IMR-90 (cell line): ENCODE data around the gene AGXT. TPM values are rescaled to one million over a fixed set of nuclear protein-coding genes. Genes with fewer than 3 reads are reported as not detected.

Experiments used
- ATAC-seq: fragments of 200-7000 bp; cut with Tn5 transposase; 2 replicates; pipeline ENCODE4 v1.9.1; 2020; ENCODE audit warnings: low read depth, mild to moderate bottlenecking, moderate library complexity
- BruUV-seq: library from RNA; stranded (reverse); fragments of 400-500 nt; replicated peaks from 2 replicates; lab custom pipeline; 2021; lab: Mats Ljungman, UMichigan
- CTCF ChIA-PET: fragments of 300-600 bp; formaldehyde crosslinking; extraction: SDS; loops from one replicate; lab custom pipeline; 2021; ENCODE audit warnings: antibody characterized with exemption; lab: Yijun Ruan, JAX
- POLR2A ChIA-PET: fragments of 300-600 bp; sonication (Branson Sonifier 250); formaldehyde crosslinking; loops from one replicate; lab custom pipeline; 2022; ENCODE audit warnings: antibody characterized with exemption; ENCODE audit not compliant: unreplicated experiment; lab: Charles Lee
- DNase-seq: peaks from one replicate; pipeline ENCODE4 v3.0.0; 2013
- H2AFZ ChIP-seq: replicated peaks from 2 replicates; pipeline ENCODE3; 2013; ENCODE audit warnings: low read length, mild to moderate bottlenecking; ENCODE audit not compliant: poor library complexity
- H2AK5ac ChIP-seq: 2 replicates; pipeline ENCODE4 v1.6.1; 2013; ENCODE audit warnings: low read depth, low read length, inconsistent platforms
- H2AK9ac ChIP-seq: replicated peaks from 2 replicates; pipeline ENCODE3; 2013; ENCODE audit warnings: mild to moderate bottlenecking, low read depth, low read length, moderate library complexity; ENCODE audit not compliant: poor library complexity
- H2BK120ac ChIP-seq: 2 replicates; pipeline ENCODE4 v1.6.1; 2013; ENCODE audit warnings: low read depth, low read length, inconsistent platforms
- H2BK15ac ChIP-seq: 3 replicates; pipeline ENCODE4 v1.6.1; 2013; ENCODE audit warnings: low read depth, low read length, inconsistent platforms
- H2BK20ac ChIP-seq: 2 replicates; pipeline ENCODE4 v1.6.1; 2013; ENCODE audit warnings: low read depth, mild to moderate bottlenecking, inconsistent platforms, low read length, moderate library complexity
- H2BK5ac ChIP-seq: 2 replicates; pipeline ENCODE4 v1.6.1; 2013; ENCODE audit warnings: mild to moderate bottlenecking, low read depth, low read length, inconsistent platforms; ENCODE audit not compliant: poor library complexity, severe bottlenecking
- H3K14ac ChIP-seq: replicated peaks from 2 replicates; pipeline ENCODE4 v1.6.1; 2013; ENCODE audit warnings: low read depth, low read length, inconsistent platforms
- H3K18ac ChIP-seq: 2 replicates; pipeline ENCODE4 v1.6.1; 2013; ENCODE audit warnings: low read depth, low read length, control low read depth
- H3K23ac ChIP-seq: 2 replicates; pipeline ENCODE4 v1.6.1; 2013; ENCODE audit warnings: low read depth, low read length, inconsistent platforms
- H3K27ac ChIP-seq: 2 replicates; pipeline ENCODE4 v1.5.1; 2013; ENCODE audit warnings: mild to moderate bottlenecking, control low read depth, low read length; ENCODE audit not compliant: insufficient read depth
- H3K27me3 ChIP-seq: 2 replicates; pipeline ENCODE4 v1.6.1; 2013; ENCODE audit warnings: low read length; ENCODE audit not compliant: control insufficient read depth, insufficient read depth
- H3K36me3 ChIP-seq: 2 replicates; pipeline ENCODE4 v1.6.1; 2013; ENCODE audit warnings: low read length, mixed read lengths; ENCODE audit not compliant: control insufficient read depth, insufficient read depth
- H3K4ac ChIP-seq: 2 replicates; pipeline ENCODE4 v1.6.1; 2013; ENCODE audit warnings: low read depth, low read length, inconsistent platforms
- H3K4me1 ChIP-seq: 2 replicates; pipeline ENCODE4 v1.6.1; 2013; ENCODE audit warnings: low read length, mixed read lengths; ENCODE audit not compliant: control insufficient read depth, insufficient read depth
- H3K4me2 ChIP-seq: 2 replicates; pipeline ENCODE4 v1.6.1; 2013; ENCODE audit warnings: low read depth, mild to moderate bottlenecking, control low read depth, low read length, moderate library complexity
- H3K4me3 ChIP-seq: 2 replicates; pipeline ENCODE4 v1.5.1; 2013; ENCODE audit warnings: low read depth, mild to moderate bottlenecking, control low read depth, low read length, moderate library complexity; ENCODE audit not compliant: insufficient read depth
- H3K56ac ChIP-seq: 2 replicates; pipeline ENCODE4 v1.6.1; 2013; ENCODE audit warnings: low read length, inconsistent platforms; ENCODE audit not compliant: insufficient read depth; ENCODE audit errors: extremely low read depth
- H3K79me1 ChIP-seq, 2 experiments: 2 replicates each; pipeline ENCODE4 v1.6.1; 2013; ENCODE audit warnings: low read length in 2 of 2, inconsistent platforms in 1 of 2, low read depth in 1 of 2
- H3K9ac ChIP-seq: 2 replicates; pipeline ENCODE4 v1.6.1; 2013; ENCODE audit warnings: low read depth, low read length, control low read depth
- H3K9me1 ChIP-seq: 2 replicates; pipeline ENCODE4 v1.6.1; 2013; ENCODE audit warnings: low read length, inconsistent platforms; ENCODE audit not compliant: insufficient read depth
- H3K9me3 ChIP-seq: 2 replicates; pipeline ENCODE4 v1.6.1; 2013; ENCODE audit warnings: low read length; ENCODE audit not compliant: control insufficient read depth, insufficient read depth
- H4K20me1 ChIP-seq: 2 replicates; pipeline ENCODE4 v1.6.1; 2013; ENCODE audit warnings: low read length, inconsistent platforms; ENCODE audit not compliant: insufficient read depth
- H4K5ac ChIP-seq: 2 replicates; pipeline ENCODE4 v1.6.1; 2013; ENCODE audit warnings: mild to moderate bottlenecking, low read depth, low read length, control low read depth
- H4K8ac ChIP-seq, 2 experiments: 2 replicates each; pipeline ENCODE4 v1.6.1; 2013; ENCODE audit warnings: low read depth in 2 of 2, low read length in 2 of 2, control low read depth in 1 of 2, inconsistent platforms in 1 of 2
- H4K91ac ChIP-seq: 2 replicates; pipeline ENCODE4 v1.6.1; 2013; ENCODE audit warnings: low read depth, low read length, inconsistent platforms; ENCODE audit not compliant: insufficient read depth
- BHLHE40 ChIP-seq: fragments of 150-350 bp; IDR thresholded peaks from 2 replicates; pipeline ENCODE4 v1.6.1; 2016; ENCODE audit warnings: mild to moderate bottlenecking, low read depth, low read length
- CEBPB ChIP-seq: IDR thresholded peaks from 2 replicates; pipeline ENCODE4 v1.6.1; 2012; ENCODE audit warnings: low read depth, low read length, improper control_type of control experiment
- CHD1 ChIP-seq: IDR thresholded peaks from 2 replicates; pipeline ENCODE4 v1.6.1; 2012; ENCODE audit warnings: low read depth, low read length, improper control_type of control experiment
- FOS ChIP-seq: fragments of 150-350 bp; IDR thresholded peaks from 2 replicates; pipeline ENCODE4 v1.6.1; 2016; ENCODE audit warnings: low read depth, low read length
- MAFK ChIP-seq: IDR thresholded peaks from 2 replicates; pipeline ENCODE4 v1.6.1; 2012; ENCODE audit warnings: low read depth, low read length, improper control_type of control experiment
- MAZ ChIP-seq: IDR thresholded peaks from 2 replicates; pipeline ENCODE4 v1.6.1; 2012; ENCODE audit warnings: low read depth, mild to moderate bottlenecking, low read length, improper control_type of control experiment, moderate library complexity, borderline replicate concordance
- MXI1 ChIP-seq: IDR thresholded peaks from 2 replicates; pipeline ENCODE4 v1.6.1; 2012; ENCODE audit warnings: low read depth, mild to moderate bottlenecking, low read length, moderate library complexity, borderline replicate concordance
- POLR2A ChIP-seq: IDR thresholded peaks from 2 replicates; pipeline ENCODE4 v1.6.1; 2012; ENCODE audit warnings: mild to moderate bottlenecking, low read depth, low read length
- RAD21 ChIP-seq: IDR thresholded peaks from 2 replicates; pipeline ENCODE4 v1.6.1; 2012; ENCODE audit warnings: low read length, improper control_type of control experiment
- RCOR1 ChIP-seq: IDR thresholded peaks from 2 replicates; pipeline ENCODE4 v1.6.1; 2012; ENCODE audit warnings: mild to moderate bottlenecking, low read length, improper control_type of control experiment; ENCODE audit not compliant: insufficient replicate concordance
- RFX5 ChIP-seq: IDR thresholded peaks from 2 replicates; pipeline ENCODE4 v1.8.0; 2012; ENCODE audit warnings: low read depth, mild to moderate bottlenecking, low read length, moderate library complexity
- SMC3 ChIP-seq: fragments of 150-350 bp; IDR thresholded peaks from 2 replicates; pipeline ENCODE4 v1.6.1; 2016; ENCODE audit warnings: low read depth, mild to moderate bottlenecking, antibody characterized with exemption, low read length, moderate library complexity
- USF2 ChIP-seq: fragments of 150-350 bp; IDR thresholded peaks from 2 replicates; pipeline ENCODE4 v1.6.1; 2017; ENCODE audit warnings: mild to moderate bottlenecking, antibody characterized with exemption, low read length, low read depth
- WGBS, 2 experiments: methylation state at CpG; one replicate each; pipeline versions ENCODE4 v1.1.5 to v1.1.7; 2013; ENCODE audit warnings: missing lambda C conversion rate in 2 of 2; ENCODE audit not compliant: insufficient read length in 1 of 2; ENCODE audit errors: extremely low coverage in 2 of 2; 5-methylcytosine and 5-hydroxymethylcytosine counted together
- dilution Hi-C: fragments of 300-500 bp; cut with HindIII; formaldehyde crosslinking; loops from one replicate; pipeline ENCODE4 v1.14.3; 2018; ENCODE audit warnings: low sequenced_read_pairs; ENCODE audit not compliant: unreplicated experiment
- in situ Hi-C: fragments of 300-500 bp; cut with MboI; formaldehyde crosslinking; loops from 3 replicates; pipeline ENCODE4 v1.14.3; 2019; ENCODE audit warnings: low sequenced_read_pairs, inconsistent platforms, mixed read lengths
- intact Hi-C: fragments of 100-400 bp; cut with micrococcal nuclease; formaldehyde crosslinking; loops from 2 replicates; pipeline ENCODE4 v1.10.0; 2022
- polyA plus RNA-seq, 3 experiments: library from polyadenylated mRNA; depleted of rRNA; stranded (reverse); fragments of >200 nt; gene quantifications; 2 replicates each; pipeline ENCODE4 v1.2.3, GENCODE V29; 2012; ENCODE audit warnings: low replicate concordance in 1 of 3
- total RNA-seq: library from RNA; depleted of rRNA; stranded (reverse); fragments of >200 nt; gene quantifications from 2 replicates; pipeline ENCODE4 v1.2.3, GENCODE V29; 2012

AGXT gene
- total and polyA plus RNA-seq, 2 of the 4 experiments (the other 2 are of a cell fraction) = not detected

- TF ChIP-seq CHD1 = no peak
These were observed 708 bp downstream of the AGXT start (continued) for GRCh38 chr2:240869109-240869955.

- POLR2A ChIA-PET = no interaction called here
- dilution Hi-C loops (no loop called here), intact Hi-C loops (no loop called here), in situ Hi-C loops (loop anchor here (25.0 kb wide), 1 partner anchor 792 kb away; no protein-coding TSS in a partner anchor)
- Histone ChIP-seq H4K5ac (no peak overlapping the region), H3K9me1 (no peaks in the 10 kb centered on the region), H2BK5ac (no peak overlapping the region), H4K20me1 (no peaks in the 10 kb centered on the region), H3K23ac (no peak overlapping the region), H2BK120ac (no peak overlapping the region), H3K27ac (no peak overlapping the region), H3K36me3 (no peaks in the 10 kb centered on the region), H2AK5ac (no peak overlapping the region), H3K4me3 (no peak overlapping the region), H3K4ac (no peak overlapping the region), H3K79me1 (no peaks in the 10 kb centered on the region), H3K9me3 (no peaks in the 10 kb centered on the region), H3K56ac (no peak overlapping the region), H4K91ac (no peak overlapping the region), H2AK9ac (no peak overlapping the region), H2BK20ac (no peak overlapping the region), H2AFZ (no peak overlapping the region), H3K9ac (no peak overlapping the region), H2BK15ac (no peak overlapping the region), H4K8ac (no peak overlapping the region), H3K18ac (no peak overlapping the region), H3K27me3 (peaks cover 46% of the 10 kb centered on the region), H3K4me1 (no peaks in the 10 kb centered on the region; the same call in 1 of the 2 replicates), H3K14ac (no peak overlapping the region), H3K4me2 (no peak overlapping the region)
- no peak for ATAC-seq
- 61% methylated on average over 5 of the region's 15 CpGs; no CpG with 5 or more reads in 1 of the 2 experiments for WGBS, 2 experiments
- no TSS peak for BruUV-seq
- CTCF ChIA-PET = interaction anchor here (0.8 kb wide), 1 partner anchor 208 kb away, joined by 3 read pairs; no protein-coding TSS in a partner anchor
- no peak for DNase-seq
- TF ChIP-seq MXI1 (no peak), MAZ (no peak), USF2 (no peak), RCOR1 (no peak), CEBPB (no peak), POLR2A (no peak), RFX5 (no peak), RAD21 (no peak), CHD1 (no peak), BHLHE40 (no peak), MAFK (no peak), FOS (no peak), SMC3 (no peak)
These were observed 1.6 kb downstream of the AGXT start for GRCh38 chr2:240869956-240870875.
